NCI-H748 treated with DMSO at 0.1 percent for 48 hours (cell line): ENCODE measurements around the gene CRYZL1.

ENCODE experiments used
- DNase-seq: peaks from one replicate; lab custom pipeline; 2025; lab: John Stamatoyannopoulos, UW

Gene CRYZL1

GRCh38 chr21:33560965-33561364 is 80.6 kb downstream of the CRYZL1 start:
- no peak for DNase-seq

- DNase-seq, result no peak
Observed at GRCh38 chr21:33559813-33560212, 81.7 kb downstream of the CRYZL1 start.

- no peak for DNase-seq
Observed at GRCh38 chr21:33558777-33559421, 82.6 kb downstream of the CRYZL1 start.

- no peak for DNase-seq
Observed at GRCh38 chr21:33557447-33557846, 84.1 kb downstream of the CRYZL1 start.

GRCh38 chr21:33554982-33555344 is 86.6 kb downstream of the CRYZL1 start:
- no peak for DNase-seq

GRCh38 chr21:33554236-33554981 is 87.1 kb downstream of the CRYZL1 start:
- DNase-seq, result no peak

GRCh38 chr21:33552999-33553598 is 88.4 kb downstream of the CRYZL1 start:
- no peak for DNase-seq

- DNase-seq, result no peak
Observed at GRCh38 chr21:33552093-33552998, 89.2 kb downstream of the CRYZL1 start.

- DNase-seq, result no peak
Observed at GRCh38 chr21:33551664-33552063, 89.9 kb downstream of the CRYZL1 start.

- DNase-seq, result no peak
Observed at GRCh38 chr21:33550772-33551660, 90.5 kb downstream of the CRYZL1 start.

- no peak for DNase-seq
Observed at GRCh38 chr21:33549848-33550771, 91.4 kb downstream of the CRYZL1 start.

GRCh38 chr21:33546086-33546485 is 95.5 kb downstream of the CRYZL1 start:
- no peak for DNase-seq

GRCh38 chr21:33544451-33545195 is 96.9 kb downstream of the CRYZL1 start:
- DNase-seq, result no peak

- DNase-seq, result no peak
Observed at GRCh38 chr21:33543505-33544129, 97.9 kb downstream of the CRYZL1 start.

- peak; percentile 91 for DNase-seq
Observed at GRCh38 chr21:33542640-33543504, 98.7 kb downstream of the CRYZL1 start, which contains the start of gene SON. Gene SON (plus strand): TSS chr21:33543038. CDS start chr21:33543093, 55 bp downstream.

- peak; percentile 36 for DNase-seq
Observed at GRCh38 chr21:33541756-33542639, 99.5 kb downstream of the CRYZL1 start, which contains the start of gene GART. Gene GART (minus strand): TSS chr21:33542117. CDS start chr21:33539315, 2,802 bp downstream.
